ENCODE data around the gene APOH. TPM values are rescaled to one million over a fixed set of nuclear protein-coding genes. Genes with fewer than 3 reads are reported as not detected.
A peak's percentile ranks its signal among the peaks of the same experiment; 100 is the strongest.

The APOH gene
- total and polyA plus RNA-seq, 2 of the 13 experiments (the other 11 are each of a cell fraction or from before 2014, with no cell fraction given), result 4,846 to 5,748 TPM

DNA sequence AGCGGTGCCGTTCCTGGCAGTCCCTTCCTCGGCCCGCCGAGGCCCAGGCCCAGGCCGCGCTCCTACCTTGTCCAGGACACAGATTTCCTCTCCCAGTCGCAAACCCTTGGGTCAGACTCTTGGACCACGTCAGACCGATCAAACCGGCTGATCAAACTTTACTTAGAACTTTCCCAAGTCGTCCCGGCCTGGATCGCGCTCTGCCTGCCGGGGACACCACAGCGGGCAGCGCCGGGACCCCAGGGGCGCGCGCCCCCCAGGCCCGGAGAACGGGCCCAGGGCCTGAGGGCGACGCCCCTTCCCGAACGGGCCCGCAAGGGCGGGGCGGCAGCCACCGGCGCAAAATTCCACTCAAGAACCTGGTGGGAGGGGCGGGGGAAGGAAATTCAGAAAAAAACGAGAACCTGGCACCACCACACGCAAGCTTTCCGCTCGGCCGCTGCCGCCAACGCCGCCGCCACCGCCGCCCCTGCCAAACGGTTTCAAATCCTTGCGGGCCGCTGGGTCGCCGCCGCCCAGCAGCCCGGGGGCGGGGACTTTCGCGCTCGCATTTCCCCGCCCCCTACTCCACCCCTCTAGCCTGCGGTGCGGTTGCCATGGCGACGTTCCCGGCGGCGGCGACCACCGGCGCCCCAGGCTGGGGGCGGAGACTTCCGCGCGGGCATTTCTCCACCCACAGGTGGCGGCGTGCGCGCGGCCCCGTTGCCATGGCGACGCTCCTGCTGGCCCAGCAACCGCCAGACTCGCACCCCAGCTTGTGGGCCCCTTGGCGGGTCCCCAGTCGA, 37.4 kb downstream of the APOH start, which contains the start of gene CEP112 (continued):
- TF ChIP-seq, protein P1, sequence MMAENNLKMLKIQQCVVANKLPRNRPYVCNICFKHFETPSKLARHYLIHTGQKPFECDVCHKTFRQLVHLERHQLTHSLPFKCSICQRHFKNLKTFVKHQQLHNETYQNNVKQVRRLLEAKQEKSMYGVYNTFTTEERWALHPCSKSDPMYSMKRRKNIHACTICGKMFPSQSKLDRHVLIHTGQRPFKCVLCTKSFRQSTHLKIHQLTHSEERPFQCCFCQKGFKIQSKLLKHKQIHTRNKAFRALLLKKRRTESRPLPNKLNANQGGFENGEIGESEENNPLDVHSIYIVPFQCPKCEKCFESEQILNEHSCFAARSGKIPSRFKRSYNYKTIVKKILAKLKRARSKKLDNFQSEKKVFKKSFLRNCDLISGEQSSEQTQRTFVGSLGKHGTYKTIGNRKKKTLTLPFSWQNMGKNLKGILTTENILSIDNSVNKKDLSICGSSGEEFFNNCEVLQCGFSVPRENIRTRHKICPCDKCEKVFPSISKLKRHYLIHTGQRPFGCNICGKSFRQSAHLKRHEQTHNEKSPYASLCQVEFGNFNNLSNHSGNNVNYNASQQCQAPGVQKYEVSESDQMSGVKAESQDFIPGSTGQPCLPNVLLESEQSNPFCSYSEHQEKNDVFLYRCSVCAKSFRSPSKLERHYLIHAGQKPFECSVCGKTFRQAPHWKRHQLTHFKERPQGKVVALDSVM (CRISPR knock-in tag; IDR thresholded peaks at IDR 0.05), result no peak
- TF ChIP-seq, protein P2, sequence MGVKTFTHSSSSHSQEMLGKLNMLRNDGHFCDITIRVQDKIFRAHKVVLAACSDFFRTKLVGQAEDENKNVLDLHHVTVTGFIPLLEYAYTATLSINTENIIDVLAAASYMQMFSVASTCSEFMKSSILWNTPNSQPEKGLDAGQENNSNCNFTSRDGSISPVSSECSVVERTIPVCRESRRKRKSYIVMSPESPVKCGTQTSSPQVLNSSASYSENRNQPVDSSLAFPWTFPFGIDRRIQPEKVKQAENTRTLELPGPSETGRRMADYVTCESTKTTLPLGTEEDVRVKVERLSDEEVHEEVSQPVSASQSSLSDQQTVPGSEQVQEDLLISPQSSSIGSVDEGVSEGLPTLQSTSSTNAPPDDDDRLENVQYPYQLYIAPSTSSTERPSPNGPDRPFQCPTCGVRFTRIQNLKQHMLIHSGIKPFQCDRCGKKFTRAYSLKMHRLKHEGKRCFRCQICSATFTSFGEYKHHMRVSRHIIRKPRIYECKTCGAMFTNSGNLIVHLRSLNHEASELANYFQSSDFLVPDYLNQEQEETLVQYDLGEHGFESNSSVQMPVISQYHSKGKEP (CRISPR knock-in tag; IDR thresholded peaks at IDR 0.05), result no peak
- TF ChIP-seq ZSCAN9 (CRISPR knock-in tag; IDR thresholded peaks at IDR 0.05; ENCODE audit: borderline replicate concordance), result no peak
- TF ChIP-seq, protein P3, sequence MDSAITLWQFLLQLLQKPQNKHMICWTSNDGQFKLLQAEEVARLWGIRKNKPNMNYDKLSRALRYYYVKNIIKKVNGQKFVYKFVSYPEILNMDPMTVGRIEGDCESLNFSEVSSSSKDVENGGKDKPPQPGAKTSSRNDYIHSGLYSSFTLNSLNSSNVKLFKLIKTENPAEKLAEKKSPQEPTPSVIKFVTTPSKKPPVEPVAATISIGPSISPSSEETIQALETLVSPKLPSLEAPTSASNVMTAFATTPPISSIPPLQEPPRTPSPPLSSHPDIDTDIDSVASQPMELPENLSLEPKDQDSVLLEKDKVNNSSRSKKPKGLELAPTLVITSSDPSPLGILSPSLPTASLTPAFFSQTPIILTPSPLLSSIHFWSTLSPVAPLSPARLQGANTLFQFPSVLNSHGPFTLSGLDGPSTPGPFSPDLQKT (CRISPR knock-in tag; IDR thresholded peaks at IDR 0.05; ENCODE audit: borderline replicate concordance), result no peak
- TF ChIP-seq NCOA1 (CRISPR knock-in tag; IDR thresholded peaks at IDR 0.05), result 0 out of 2 replicates have a peak, but pooled peaks have one; percentile 48
- 0 out of 2 replicates have a peak, but pooled peaks have one; percentile 23 for TF ChIP-seq ZNF777 (CRISPR knock-in tag; IDR thresholded peaks at IDR 0.05)
- TF ChIP-seq ZNF737 (CRISPR knock-in tag; IDR thresholded peaks at IDR 0.05; ENCODE audit: borderline replicate concordance), result no peak
- TF ChIP-seq SOX13 (IDR thresholded peaks at IDR 0.05), result no peak
- peak in 1 of 2 experiments; percentile 23; a peak in 1 of 4 replicates for TF ChIP-seq SOX13 (CRISPR knock-in tag; conservative IDR thresholded peaks at IDR 0.05 in 1 of 2, IDR thresholded peaks at IDR 0.05 in 1 of 2)
- TF ChIP-seq ZNF629 (CRISPR knock-in tag; conservative IDR thresholded peaks at IDR 0.05), result no peak
- TF ChIP-seq ZSCAN22 (CRISPR knock-in tag; IDR thresholded peaks at IDR 0.05), result no peak
- 0 out of 2 replicates have a peak, but pooled peaks have one; percentile 43 for TF ChIP-seq ZNF572 (CRISPR knock-in tag; IDR thresholded peaks at IDR 0.05)
- TF ChIP-seq, protein P4, sequence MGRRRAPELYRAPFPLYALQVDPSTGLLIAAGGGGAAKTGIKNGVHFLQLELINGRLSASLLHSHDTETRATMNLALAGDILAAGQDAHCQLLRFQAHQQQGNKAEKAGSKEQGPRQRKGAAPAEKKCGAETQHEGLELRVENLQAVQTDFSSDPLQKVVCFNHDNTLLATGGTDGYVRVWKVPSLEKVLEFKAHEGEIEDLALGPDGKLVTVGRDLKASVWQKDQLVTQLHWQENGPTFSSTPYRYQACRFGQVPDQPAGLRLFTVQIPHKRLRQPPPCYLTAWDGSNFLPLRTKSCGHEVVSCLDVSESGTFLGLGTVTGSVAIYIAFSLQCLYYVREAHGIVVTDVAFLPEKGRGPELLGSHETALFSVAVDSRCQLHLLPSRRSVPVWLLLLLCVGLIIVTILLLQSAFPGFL (CRISPR knock-in tag; IDR thresholded peaks at IDR 0.05), result peak; percentile 15; the same call in 1 of the 2 replicates
- peak in 1 of 2 experiments; percentile 87; a peak in 2 of 4 replicates for TF ChIP-seq KLF16 (CRISPR knock-in tag; IDR thresholded peaks at IDR 0.05)
- TF ChIP-seq PPARG (CRISPR knock-in tag; conservative IDR thresholded peaks at IDR 0.05), result no peak
- peak; percentile 53; the same call in 1 of the 2 replicates for TF ChIP-seq SP140L (CRISPR knock-in tag; IDR thresholded peaks at IDR 0.05; ENCODE audit: borderline replicate concordance)
- no peak; the same call in 1 of the 2 replicates for TF ChIP-seq ZNF138 (CRISPR knock-in tag; IDR thresholded peaks at IDR 0.05; ENCODE audit: low read depth)
- peak; percentile 6 for TF ChIP-seq ZNF883 (CRISPR knock-in tag; IDR thresholded peaks at IDR 0.05; ENCODE audit: not compliant biosample characterization)
- TF ChIP-seq, protein P5, sequence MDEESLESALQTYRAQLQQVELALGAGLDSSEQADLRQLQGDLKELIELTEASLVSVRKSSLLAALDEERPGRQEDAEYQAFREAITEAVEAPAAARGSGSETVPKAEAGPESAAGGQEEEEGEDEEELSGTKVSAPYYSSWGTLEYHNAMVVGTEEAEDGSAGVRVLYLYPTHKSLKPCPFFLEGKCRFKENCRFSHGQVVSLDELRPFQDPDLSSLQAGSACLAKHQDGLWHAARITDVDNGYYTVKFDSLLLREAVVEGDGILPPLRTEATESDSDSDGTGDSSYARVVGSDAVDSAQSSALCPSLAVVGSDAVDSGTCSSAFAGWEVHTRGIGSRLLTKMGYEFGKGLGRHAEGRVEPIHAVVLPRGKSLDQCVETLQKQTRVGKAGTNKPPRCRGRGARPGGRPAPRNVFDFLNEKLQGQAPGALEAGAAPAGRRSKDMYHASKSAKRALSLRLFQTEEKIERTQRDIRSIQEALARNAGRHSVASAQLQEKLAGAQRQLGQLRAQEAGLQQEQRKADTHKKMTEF (CRISPR knock-in tag; IDR thresholded peaks at IDR 0.05), result no peak; the same call in 1 of the 2 replicates

All from HepG2 (cell line).